ENCODE data around the gene ITM2C. TPM values are rescaled to one million over a fixed set of nuclear protein-coding genes. Genes with fewer than 3 reads are reported as not detected.

Gene ITM2C
- total and polyA plus RNA-seq, 2 experiments from 2014 or later = 241 to 367 TPM

DNA sequence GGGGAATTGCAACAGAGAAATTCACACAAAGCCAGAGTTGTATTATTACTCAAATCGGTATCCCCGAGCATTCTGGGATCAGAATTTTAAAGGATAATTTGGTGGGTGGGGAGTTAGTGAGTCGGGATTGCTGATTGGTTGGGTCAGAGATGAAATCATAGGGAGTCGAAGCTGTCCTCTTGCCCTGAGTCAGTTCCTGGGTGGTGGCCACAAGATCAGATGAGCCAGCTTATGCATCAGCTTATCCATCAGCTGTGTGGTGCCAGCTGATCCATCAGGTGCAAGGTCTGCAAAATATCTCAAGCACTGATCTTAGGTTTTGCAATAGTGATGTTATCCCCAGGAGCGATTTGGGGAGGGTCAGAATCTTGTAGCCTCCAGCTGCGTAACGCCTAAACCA lies 34.3 kb upstream of the ITM2C start (continued):
- TF ChIP-seq, protein P1, sequence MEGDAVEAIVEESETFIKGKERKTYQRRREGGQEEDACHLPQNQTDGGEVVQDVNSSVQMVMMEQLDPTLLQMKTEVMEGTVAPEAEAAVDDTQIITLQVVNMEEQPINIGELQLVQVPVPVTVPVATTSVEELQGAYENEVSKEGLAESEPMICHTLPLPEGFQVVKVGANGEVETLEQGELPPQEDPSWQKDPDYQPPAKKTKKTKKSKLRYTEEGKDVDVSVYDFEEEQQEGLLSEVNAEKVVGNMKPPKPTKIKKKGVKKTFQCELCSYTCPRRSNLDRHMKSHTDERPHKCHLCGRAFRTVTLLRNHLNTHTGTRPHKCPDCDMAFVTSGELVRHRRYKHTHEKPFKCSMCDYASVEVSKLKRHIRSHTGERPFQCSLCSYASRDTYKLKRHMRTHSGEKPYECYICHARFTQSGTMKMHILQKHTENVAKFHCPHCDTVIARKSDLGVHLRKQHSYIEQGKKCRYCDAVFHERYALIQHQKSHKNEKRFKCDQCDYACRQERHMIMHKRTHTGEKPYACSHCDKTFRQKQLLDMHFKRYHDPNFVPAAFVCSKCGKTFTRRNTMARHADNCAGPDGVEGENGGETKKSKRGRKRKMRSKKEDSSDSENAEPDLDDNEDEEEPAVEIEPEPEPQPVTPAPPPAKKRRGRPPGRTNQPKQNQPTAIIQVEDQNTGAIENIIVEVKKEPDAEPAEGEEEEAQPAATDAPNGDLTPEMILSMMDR (conservative IDR thresholded peaks at IDR 0.05; ENCODE audit: low read depth in 2 of 2) = no peak
- no peak for TF ChIP-seq POLR2AphosphoS5 (IDR thresholded peaks at IDR 0.05; ENCODE audit: low read depth)

- no peak overlapping the region for H3K27ac ChIP-seq (ENCODE audit: low read depth)
- no peak overlapping the region for H3K4me3 ChIP-seq
- Mint-ChIP-seq H3K27me3 (ENCODE audit: insufficient read depth, low read depth, poor library complexity) (peaks cover 6% of the 10 kb centered on the region), H3K4me3 (no peak overlapping the region), H3K27ac (no peak overlapping the region), H3K9me3 (peaks cover 4% of the 10 kb centered on the region; the same call in 1 of the 3 replicates), H3K4me1 (no peaks in the 10 kb centered on the region), H3K36me3 (ENCODE audit: low read depth) (no peaks in the 10 kb centered on the region)
- H3K27me3 ChIP-seq (ENCODE audit: insufficient read depth) = no peaks in the 10 kb centered on the region
- H3K4me1 ChIP-seq (ENCODE audit: insufficient read depth) = peaks cover 5% of the 10 kb centered on the region; the same call in 1 of the 2 replicates
- H3K9me2 ChIP-seq (ENCODE audit: insufficient read depth) = no peaks in the 10 kb centered on the region
- H4K20me1 ChIP-seq (replicated peaks; ENCODE audit: insufficient read depth) = no peaks in the 10 kb centered on the region
- no peak overlapping the region for H2AFZ ChIP-seq
- no peaks in the 10 kb centered on the region for H3K79me2 ChIP-seq (replicated peaks; ENCODE audit: insufficient read depth)
- DNase-seq (ENCODE audit: low spot score) (no peak), ATAC-seq (no peak)
- H3K36me3 ChIP-seq (ENCODE audit: insufficient read depth) = no peaks in the 10 kb centered on the region
- H3K4me2 ChIP-seq = no peak overlapping the region
- no peaks in the 10 kb centered on the region for H3F3A ChIP-seq (replicated peaks; ENCODE audit: low read depth)
- TF ChIP-seq, protein P1 (conservative IDR thresholded peaks at IDR 0.05; ENCODE audit: low read depth in 2 of 2) = no peak
- TF ChIP-seq JUNB (IDR thresholded peaks at IDR 0.05; ENCODE audit: unreplicated experiment) (no peak), NANOG (IDR thresholded peaks at IDR 0.05; ENCODE audit: borderline replicate concordance) (no peak), REST (IDR thresholded peaks at IDR 0.05; ENCODE audit: unreplicated experiment) (no peak), ZNF114 (CRISPR knock-in tag; IDR thresholded peaks at IDR 0.05) (no peak), ZNF462 (CRISPR knock-in tag; IDR thresholded peaks at IDR 0.05) (no peak), POLR2AphosphoS5 (IDR thresholded peaks at IDR 0.05; ENCODE audit: low read depth) (no peak), EZH2phosphoT487 (IDR thresholded peaks at IDR 0.05; ENCODE audit: unreplicated experiment) (no peak), CREB1 (CRISPR knock-in tag; IDR thresholded peaks at IDR 0.05; ENCODE audit: low read depth) (no peak)
- TF ChIP-seq, protein P2, sequence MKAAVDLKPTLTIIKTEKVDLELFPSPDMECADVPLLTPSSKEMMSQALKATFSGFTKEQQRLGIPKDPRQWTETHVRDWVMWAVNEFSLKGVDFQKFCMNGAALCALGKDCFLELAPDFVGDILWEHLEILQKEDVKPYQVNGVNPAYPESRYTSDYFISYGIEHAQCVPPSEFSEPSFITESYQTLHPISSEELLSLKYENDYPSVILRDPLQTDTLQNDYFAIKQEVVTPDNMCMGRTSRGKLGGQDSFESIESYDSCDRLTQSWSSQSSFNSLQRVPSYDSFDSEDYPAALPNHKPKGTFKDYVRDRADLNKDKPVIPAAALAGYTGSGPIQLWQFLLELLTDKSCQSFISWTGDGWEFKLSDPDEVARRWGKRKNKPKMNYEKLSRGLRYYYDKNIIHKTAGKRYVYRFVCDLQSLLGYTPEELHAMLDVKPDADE (IDR thresholded peaks at IDR 0.05) = no peak
Measured at GRCh38 chr2:230840301-230840700, 24.4 kb upstream of the ITM2C start.
